HepG2 (cell line): ENCODE data around the gene P4HB. TPM values are rescaled to one million over a fixed set of nuclear protein-coding genes. Genes with fewer than 3 reads are reported as not detected.

Experiments
- CBX2 ChIP-seq, 2 experiments: fragments of 200-600 bp in 1 of 2; sonication (generic); formaldehyde crosslinking in 1 of 2; IDR thresholded peaks; 2 replicates each; pipeline versions ENCODE4 v1.7.0 to v1.8.1; 2018 to 2022; ENCODE audit warnings: low read depth in 2 of 2, low read length in 1 of 2, mild to moderate bottlenecking in 1 of 2, missing genetic modification reagents in 1 of 2
- DPF2 ChIP-seq: sonication (generic); formaldehyde crosslinking; IDR thresholded peaks from 2 replicates; pipeline ENCODE4 v1.4.0; 2020; ENCODE audit warnings: mild to moderate bottlenecking, low read depth, missing genetic modification reagents, borderline replicate concordance
- GABPB1 ChIP-seq: IDR thresholded peaks from 2 replicates; pipeline ENCODE4 v1.6.1; 2016; ENCODE audit warnings: mild to moderate bottlenecking, missing genetic modification reagents, moderate library complexity, missing compliant biosample characterization
- HMG20A ChIP-seq: IDR thresholded peaks from 2 replicates; pipeline ENCODE4 v1.6.1; 2016; ENCODE audit warnings: borderline replicate concordance
- HNF4G ChIP-seq, 2 experiments: sonication (generic) in 1 of 2; formaldehyde crosslinking in 1 of 2; IDR thresholded peaks; 2 replicates each; pipeline versions ENCODE4 v1.4.0 to v1.6.1; 2011 to 2020; ENCODE audit warnings: borderline replicate concordance in 2 of 2, low read depth in 2 of 2, mild to moderate bottlenecking in 2 of 2, low read length in 1 of 2, missing genetic modification reagents in 1 of 2, moderate library complexity in 1 of 2
- KDM2A ChIP-seq: sonication (generic); formaldehyde crosslinking; IDR thresholded peaks from 2 replicates; pipeline ENCODE4 v1.4.0; 2020; ENCODE audit warnings: low read depth, missing genetic modification reagents, borderline replicate concordance
- PHB2 ChIP-seq: fragments of 450-650 bp; IDR thresholded peaks from 2 replicates; pipeline ENCODE4 v1.6.1; 2018; ENCODE audit not compliant: partially characterized antibody
- RFXAP ChIP-seq: sonication (generic); formaldehyde crosslinking; IDR thresholded peaks from 2 replicates; pipeline ENCODE4 v1.4.0; 2020; ENCODE audit warnings: missing genetic modification reagents, borderline replicate concordance
- RORA ChIP-seq: sonication (generic); formaldehyde crosslinking; IDR thresholded peaks from 2 replicates; pipeline ENCODE4 v1.5.0; 2020; ENCODE audit warnings: mild to moderate bottlenecking, missing genetic modification reagents, moderate library complexity
- SRF ChIP-seq: IDR thresholded peaks from 2 replicates; pipeline ENCODE4 v1.6.1; 2011; ENCODE audit warnings: mild to moderate bottlenecking, low read depth, low read length, moderate library complexity
- XBP1 ChIP-seq: sonication (generic); formaldehyde crosslinking; IDR thresholded peaks from 2 replicates; pipeline ENCODE4 v1.5.0; 2020; ENCODE audit warnings: missing genetic modification reagents
- ZNF143 ChIP-seq: sonication (generic); formaldehyde crosslinking; IDR thresholded peaks from 2 replicates; pipeline ENCODE4 v1.4.0; 2020; ENCODE audit warnings: missing genetic modification reagents
- ZNF24 ChIP-seq: fragments of 450-650 bp; IDR thresholded peaks from 2 replicates; pipeline ENCODE4 v1.6.1; 2017; ENCODE audit warnings: antibody characterized with exemption, mild to moderate bottlenecking
- ZNF33A ChIP-seq: sonication (generic); formaldehyde crosslinking; IDR thresholded peaks from 2 replicates; pipeline ENCODE4 v1.5.1; 2020; ENCODE audit warnings: missing genetic modification reagents, mild to moderate bottlenecking, moderate library complexity, borderline replicate concordance
- ZNF510 ChIP-seq: sonication (generic); formaldehyde crosslinking; IDR thresholded peaks from 2 replicates; pipeline ENCODE4 v1.4.0; 2020; ENCODE audit warnings: low read depth, mild to moderate bottlenecking, missing genetic modification reagents
- polyA plus RNA-seq, 8 experiments: library from polyadenylated mRNA; depleted of rRNA in 3 of 8; stranded (reverse) in 7 of 8; unstranded in 1 of 8; fragments of >200 nt; fragmentation: Illumina TruSeq in 4 of 8; extraction: Trizol in 4 of 8; gene quantifications; 2 replicates each; pipeline versions ENCODE4 v1.2.1 to v1.2.3, GENCODE V29; 2011 to 2016; ENCODE audit warnings: low read depth in 4 of 8, missing spikeins in 1 of 8, mixed read lengths in 1 of 8; ENCODE audit not compliant: insufficient read depth in 1 of 8
- total RNA-seq, 5 experiments: library from RNA; depleted of rRNA; stranded (reverse); fragments of >200 nt; fragmentation: Illumina TruSeq; extraction: Trizol; gene quantifications; 2 replicates each; pipeline ENCODE4 v1.2.3, GENCODE V29; 2016; ENCODE audit warnings: low read depth in 1 of 5
- TF ChIP-seq, protein P1 (sequence below), 2 experiments: sonication (generic) in 1 of 2; formaldehyde crosslinking in 1 of 2; IDR thresholded peaks; 2 replicates each; pipeline versions ENCODE4 v1.4.0 to v1.6.1; 2016 to 2020; ENCODE audit warnings: borderline replicate concordance in 1 of 2, low read depth in 1 of 2, mild to moderate bottlenecking in 1 of 2, missing genetic modification reagents in 1 of 2
- TF ChIP-seq, protein P2 (sequence below): IDR thresholded peaks from 2 replicates; pipeline ENCODE4 v1.6.1; 2016; ENCODE audit warnings: mild to moderate bottlenecking, missing biosample characterization, missing genetic modification reagents
- TF ChIP-seq, protein P3 (sequence below): sonication (generic); formaldehyde crosslinking; IDR thresholded peaks from 2 replicates; pipeline ENCODE4 v1.8.0; 2022; ENCODE audit warnings: mild to moderate bottlenecking, missing genetic modification reagents, moderate library complexity
- TF ChIP-seq, protein P4 (sequence below): sonication (generic); formaldehyde crosslinking; IDR thresholded peaks from 2 replicates; pipeline ENCODE4 v1.4.0; 2020; ENCODE audit warnings: missing genetic modification reagents, borderline replicate concordance

The P4HB gene
- total and polyA plus RNA-seq, 2 of the 13 experiments (the other 11 are each of a cell fraction or from before 2014, with no cell fraction given): 185 to 782 TPM

DNA sequence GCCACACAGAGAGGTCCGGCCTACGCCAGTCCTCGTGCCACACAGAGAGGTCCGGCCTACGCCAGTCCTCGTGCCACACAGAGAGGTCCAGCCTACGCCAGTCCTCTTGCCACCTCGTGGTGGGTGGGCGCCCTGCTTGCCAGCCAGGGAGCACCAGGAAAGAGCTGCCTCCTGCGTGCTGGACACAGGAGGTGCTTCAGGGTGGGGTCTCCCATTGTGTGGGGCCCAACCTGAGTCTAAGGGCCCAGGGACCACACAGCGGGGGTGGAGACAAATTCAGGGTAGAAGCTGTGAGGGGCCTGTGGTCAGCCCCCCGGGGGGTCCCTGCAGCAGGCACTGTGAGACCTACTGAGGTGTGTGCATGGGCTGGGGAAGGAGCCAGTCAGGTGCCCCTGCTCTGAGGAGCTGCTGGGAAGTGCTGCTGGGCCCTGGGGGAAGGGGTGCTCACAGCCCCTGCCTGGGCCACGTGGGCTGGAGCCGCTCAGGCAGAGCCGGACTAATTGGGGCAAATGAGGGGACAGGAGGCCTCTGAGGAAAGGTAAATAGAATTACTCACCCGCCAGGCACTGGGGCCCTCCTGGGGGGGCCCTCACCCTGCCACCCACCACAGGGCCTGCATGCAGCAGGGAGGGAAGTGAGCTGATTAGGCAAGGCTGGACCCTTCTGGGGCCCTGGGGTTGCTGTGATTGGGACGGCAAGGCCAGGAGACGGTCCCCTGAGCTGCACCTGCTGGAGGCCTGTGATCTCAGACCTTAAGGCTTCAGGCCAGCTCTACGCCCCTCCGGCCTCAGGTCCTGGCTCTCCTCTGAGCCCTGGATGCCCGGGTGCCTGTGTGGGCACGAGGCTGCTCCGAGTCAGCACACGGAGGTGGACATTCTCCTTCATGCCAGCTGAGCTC is 45.3 kb downstream of the P4HB start (continued):
- TF ChIP-seq, protein P1, sequence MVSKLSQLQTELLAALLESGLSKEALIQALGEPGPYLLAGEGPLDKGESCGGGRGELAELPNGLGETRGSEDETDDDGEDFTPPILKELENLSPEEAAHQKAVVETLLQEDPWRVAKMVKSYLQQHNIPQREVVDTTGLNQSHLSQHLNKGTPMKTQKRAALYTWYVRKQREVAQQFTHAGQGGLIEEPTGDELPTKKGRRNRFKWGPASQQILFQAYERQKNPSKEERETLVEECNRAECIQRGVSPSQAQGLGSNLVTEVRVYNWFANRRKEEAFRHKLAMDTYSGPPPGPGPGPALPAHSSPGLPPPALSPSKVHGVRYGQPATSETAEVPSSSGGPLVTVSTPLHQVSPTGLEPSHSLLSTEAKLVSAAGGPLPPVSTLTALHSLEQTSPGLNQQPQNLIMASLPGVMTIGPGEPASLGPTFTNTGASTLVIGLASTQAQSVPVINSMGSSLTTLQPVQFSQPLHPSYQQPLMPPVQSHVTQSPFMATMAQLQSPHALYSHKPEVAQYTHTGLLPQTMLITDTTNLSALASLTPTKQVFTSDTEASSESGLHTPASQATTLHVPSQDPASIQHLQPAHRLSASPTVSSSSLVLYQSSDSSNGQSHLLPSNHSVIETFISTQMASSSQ (IDR thresholded peaks at IDR 0.05; ENCODE audit: low read depth): no peak
- TF ChIP-seq, protein P1 (CRISPR knock-in tag; IDR thresholded peaks at IDR 0.05; ENCODE audit: borderline replicate concordance): no peak
- no peak for TF ChIP-seq RORA (CRISPR knock-in tag)
- TF ChIP-seq SRF: no peak
- TF ChIP-seq HNF4G (IDR thresholded peaks at IDR 0.05; ENCODE audit: borderline replicate concordance, low read depth, low read length): no peak
- TF ChIP-seq HNF4G (CRISPR knock-in tag; IDR thresholded peaks at IDR 0.05; ENCODE audit: borderline replicate concordance, low read depth): no peak
- no peak for TF ChIP-seq RFXAP (CRISPR knock-in tag)
- TF ChIP-seq KDM2A (CRISPR knock-in tag): no peak
- peak; percentile 57; the same call in 1 of the 2 replicates for TF ChIP-seq HMG20A (CRISPR knock-in tag)
- no peak for TF ChIP-seq ZNF33A (CRISPR knock-in tag)
- no peak for TF ChIP-seq DPF2
- TF ChIP-seq, protein P2, sequence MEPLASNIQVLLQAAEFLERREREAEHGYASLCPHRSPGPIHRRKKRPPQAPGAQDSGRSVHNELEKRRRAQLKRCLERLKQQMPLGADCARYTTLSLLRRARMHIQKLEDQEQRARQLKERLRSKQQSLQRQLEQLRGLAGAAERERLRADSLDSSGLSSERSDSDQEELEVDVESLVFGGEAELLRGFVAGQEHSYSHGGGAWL: 0 out of 2 replicates have a peak, but pooled peaks have one; percentile 55
- TF ChIP-seq, protein P3, sequence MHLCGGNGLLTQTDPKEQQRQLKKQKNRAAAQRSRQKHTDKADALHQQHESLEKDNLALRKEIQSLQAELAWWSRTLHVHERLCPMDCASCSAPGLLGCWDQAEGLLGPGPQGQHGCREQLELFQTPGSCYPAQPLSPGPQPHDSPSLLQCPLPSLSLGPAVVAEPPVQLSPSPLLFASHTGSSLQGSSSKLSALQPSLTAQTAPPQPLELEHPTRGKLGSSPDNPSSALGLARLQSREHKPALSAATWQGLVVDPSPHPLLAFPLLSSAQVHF (CRISPR knock-in tag): no peak
- TF ChIP-seq ZNF510 (CRISPR knock-in tag): no peak
- TF ChIP-seq ZNF24: no peak
- TF ChIP-seq PHB2: no peak
- TF ChIP-seq ZNF143 (CRISPR knock-in tag): no peak
- peak; percentile 68; the same call in 1 of the 2 replicates for TF ChIP-seq GABPB1
- no peak for TF ChIP-seq XBP1 (CRISPR knock-in tag)
- TF ChIP-seq, protein P4, sequence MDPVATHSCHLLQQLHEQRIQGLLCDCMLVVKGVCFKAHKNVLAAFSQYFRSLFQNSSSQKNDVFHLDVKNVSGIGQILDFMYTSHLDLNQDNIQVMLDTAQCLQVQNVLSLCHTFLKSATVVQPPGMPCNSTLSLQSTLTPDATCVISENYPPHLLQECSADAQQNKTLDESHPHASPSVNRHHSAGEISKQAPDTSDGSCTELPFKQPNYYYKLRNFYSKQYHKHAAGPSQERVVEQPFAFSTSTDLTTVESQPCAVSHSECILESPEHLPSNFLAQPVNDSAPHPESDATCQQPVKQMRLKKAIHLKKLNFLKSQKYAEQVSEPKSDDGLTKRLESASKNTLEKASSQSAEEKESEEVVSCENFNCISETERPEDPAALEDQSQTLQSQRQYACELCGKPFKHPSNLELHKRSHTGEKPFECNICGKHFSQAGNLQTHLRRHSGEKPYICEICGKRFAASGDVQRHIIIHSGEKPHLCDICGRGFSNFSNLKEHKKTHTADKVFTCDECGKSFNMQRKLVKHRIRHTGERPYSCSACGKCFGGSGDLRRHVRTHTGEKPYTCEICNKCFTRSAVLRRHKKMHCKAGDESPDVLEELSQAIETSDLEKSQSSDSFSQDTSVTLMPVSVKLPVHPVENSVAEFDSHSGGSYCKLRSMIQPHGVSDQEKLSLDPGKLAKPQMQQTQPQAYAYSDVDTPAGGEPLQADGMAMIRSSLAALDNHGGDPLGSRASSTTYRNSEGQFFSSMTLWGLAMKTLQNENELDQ (CRISPR knock-in tag): no peak
- TF ChIP-seq CBX2 (IDR thresholded peaks at IDR 0.05; ENCODE audit: low read depth, low read length): no peak
- TF ChIP-seq CBX2 (CRISPR knock-in tag; IDR thresholded peaks at IDR 0.05; ENCODE audit: low read depth): no peak
